BE2C (cell line): ENCODE measurements around the gene ADORA2B.

Experiments
- DNase-seq: peaks from one replicate; pipeline ENCODE4 v3.0.0-alpha.2; 2020
- H3K27me3 ChIP-seq: fragments of 250-450 bp; sonication (Bioruptor Pico); 2 replicates; pipeline ENCODE4 v1.5.1; 2020; ENCODE audit warnings: mild to moderate bottlenecking
- H3K36me3 ChIP-seq: fragments of 250-450 bp; sonication (Bioruptor Pico); 2 replicates; pipeline ENCODE4 v1.5.1; 2020; ENCODE audit warnings: mild to moderate bottlenecking
- H3K4me1 ChIP-seq: fragments of 250-450 bp; sonication (Bioruptor Pico); 2 replicates; pipeline ENCODE4 v1.5.1; 2020
- H3K4me3 ChIP-seq: 2 replicates; pipeline ENCODE4 v1.5.1; 2011; ENCODE audit warnings: low read depth, low read length
- H3K9me3 ChIP-seq: fragments of 250-450 bp; sonication (Bioruptor Pico); 2 replicates; pipeline ENCODE4 v1.5.1; 2020
- TF ChIP-seq, protein P1 (sequence below): IDR thresholded peaks from 2 replicates; pipeline ENCODE4 v1.5.1; 2012; ENCODE audit warnings: mild to moderate bottlenecking, low read depth, low read length

ADORA2B gene

DNA sequence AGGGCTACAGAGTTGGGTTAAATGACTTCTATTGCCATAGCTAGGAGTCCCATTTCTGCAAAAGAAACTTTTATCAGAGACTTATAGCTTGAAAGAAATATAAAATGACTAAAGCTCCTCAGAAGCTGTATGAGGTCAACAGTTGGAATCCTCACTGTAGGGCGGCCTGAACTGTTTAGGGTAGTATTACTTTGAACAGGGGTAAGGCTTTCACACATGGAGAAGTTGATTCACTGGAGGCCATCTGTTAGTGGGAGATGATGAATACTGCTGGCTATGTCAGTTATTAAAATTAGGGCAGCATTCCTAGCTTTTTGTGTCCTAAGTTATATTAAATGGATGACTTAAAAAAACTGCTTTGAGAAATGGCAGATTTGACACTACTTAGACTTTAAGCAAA, 60.7 kb downstream of the ADORA2B start:
- Histone ChIP-seq H3K36me3 (peaks cover 52% of the 10 kb centered on the region), H3K9me3 (no peaks in the 10 kb centered on the region), H3K4me1 (no peaks in the 10 kb centered on the region), H3K4me3 (no peak overlapping the region), H3K27me3 (no peaks in the 10 kb centered on the region)
- TF ChIP-seq, protein P1, sequence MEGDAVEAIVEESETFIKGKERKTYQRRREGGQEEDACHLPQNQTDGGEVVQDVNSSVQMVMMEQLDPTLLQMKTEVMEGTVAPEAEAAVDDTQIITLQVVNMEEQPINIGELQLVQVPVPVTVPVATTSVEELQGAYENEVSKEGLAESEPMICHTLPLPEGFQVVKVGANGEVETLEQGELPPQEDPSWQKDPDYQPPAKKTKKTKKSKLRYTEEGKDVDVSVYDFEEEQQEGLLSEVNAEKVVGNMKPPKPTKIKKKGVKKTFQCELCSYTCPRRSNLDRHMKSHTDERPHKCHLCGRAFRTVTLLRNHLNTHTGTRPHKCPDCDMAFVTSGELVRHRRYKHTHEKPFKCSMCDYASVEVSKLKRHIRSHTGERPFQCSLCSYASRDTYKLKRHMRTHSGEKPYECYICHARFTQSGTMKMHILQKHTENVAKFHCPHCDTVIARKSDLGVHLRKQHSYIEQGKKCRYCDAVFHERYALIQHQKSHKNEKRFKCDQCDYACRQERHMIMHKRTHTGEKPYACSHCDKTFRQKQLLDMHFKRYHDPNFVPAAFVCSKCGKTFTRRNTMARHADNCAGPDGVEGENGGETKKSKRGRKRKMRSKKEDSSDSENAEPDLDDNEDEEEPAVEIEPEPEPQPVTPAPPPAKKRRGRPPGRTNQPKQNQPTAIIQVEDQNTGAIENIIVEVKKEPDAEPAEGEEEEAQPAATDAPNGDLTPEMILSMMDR = no peak
- DNase-seq = no peak

- no peaks in the 10 kb centered on the region for H3K27me3 ChIP-seq
- H3K9me3 ChIP-seq = no peaks in the 10 kb centered on the region
- peaks cover 41% of the 10 kb centered on the region for H3K36me3 ChIP-seq
- peak; percentile 6 for DNase-seq
- TF ChIP-seq, protein P1 = no peak
- H3K4me1 ChIP-seq = no peaks in the 10 kb centered on the region
- no peak overlapping the region for H3K4me3 ChIP-seq
Observed at GRCh38 chr17:16007439-16007838, 62.5 kb downstream of the ADORA2B start.

DNA sequence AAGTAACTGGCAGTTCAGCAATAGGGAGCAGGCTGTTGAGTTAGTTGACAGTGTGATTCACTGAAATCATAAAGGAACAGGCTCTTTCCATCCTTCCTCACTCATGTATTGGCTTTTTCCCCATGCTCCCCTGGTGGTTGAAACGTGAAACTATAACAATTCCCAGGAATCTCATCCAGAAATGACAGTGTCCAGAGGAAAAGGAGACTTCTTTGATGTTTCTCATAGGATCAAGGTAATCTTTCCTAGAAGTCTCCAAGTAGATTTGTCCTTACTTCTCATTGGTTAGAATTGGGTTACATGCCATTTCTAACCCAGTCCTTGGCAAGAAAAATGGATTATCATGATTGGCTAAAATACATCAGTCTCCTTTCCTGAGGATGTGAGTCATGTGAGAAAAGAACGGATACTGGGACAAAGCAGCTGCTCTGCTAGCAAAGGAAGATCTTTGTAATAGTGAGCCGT, 69.0 kb downstream of the ADORA2B start:
- DNase-seq = peak; percentile 16
- no peak overlapping the region for H3K4me3 ChIP-seq
- H3K36me3 ChIP-seq = peaks cover 9% of the 10 kb centered on the region; the same call in 1 of the 2 replicates
- TF ChIP-seq, protein P1 = peak; percentile 62
- no peaks in the 10 kb centered on the region for H3K27me3 ChIP-seq
- peaks cover 2% of the 10 kb centered on the region; the same call in 1 of the 2 replicates for H3K4me1 ChIP-seq
- no peaks in the 10 kb centered on the region for H3K9me3 ChIP-seq

DNA sequence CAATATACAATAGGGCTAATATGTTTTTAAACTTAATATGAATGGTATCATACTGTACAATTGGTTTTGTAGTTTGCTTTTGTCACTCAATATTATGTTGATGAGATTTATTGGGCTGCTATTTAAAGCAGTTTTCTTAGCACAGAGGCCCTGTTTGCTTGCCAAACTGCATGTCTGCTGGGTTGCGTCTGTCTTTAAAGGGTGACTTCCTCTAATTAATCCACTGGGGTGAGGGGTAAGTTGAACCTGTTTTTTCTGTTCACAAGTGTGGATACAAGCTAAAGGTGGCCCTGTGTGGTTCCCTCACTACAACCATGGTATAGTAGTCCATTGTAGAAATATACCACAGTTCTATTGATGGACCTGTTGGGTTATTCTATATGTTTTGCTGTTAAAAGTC, 74.4 kb downstream of the ADORA2B start:
- TF ChIP-seq, protein P1 = no peak
- Histone ChIP-seq H3K36me3 (peaks cover 3% of the 10 kb centered on the region; the same call in 1 of the 2 replicates), H3K27me3 (no peaks in the 10 kb centered on the region), H3K4me3 (no peak overlapping the region), H3K4me1 (no peaks in the 10 kb centered on the region), H3K9me3 (no peaks in the 10 kb centered on the region)
- no peak for DNase-seq

- H3K4me1 ChIP-seq = no peaks in the 10 kb centered on the region
- no peak for DNase-seq
- H3K36me3 ChIP-seq = peaks cover 32% of the 10 kb centered on the region
- H3K4me3 ChIP-seq = no peak overlapping the region
- no peaks in the 10 kb centered on the region for H3K27me3 ChIP-seq
- no peaks in the 10 kb centered on the region for H3K9me3 ChIP-seq
- TF ChIP-seq, protein P1 = no peak
Observed at GRCh38 chr17:16023881-16024280, 79.0 kb downstream of the ADORA2B start.

- no peak for DNase-seq
Observed at GRCh38 chr17:16025202-16025601, 80.3 kb downstream of the ADORA2B start.

More at GRCh38 chr17:16025202-16025601, 80.3 kb downstream of the ADORA2B start:
- Histone ChIP-seq H3K4me1 (no peaks in the 10 kb centered on the region), H3K4me3 (no peak overlapping the region), H3K9me3 (no peaks in the 10 kb centered on the region), H3K27me3 (no peaks in the 10 kb centered on the region), H3K36me3 (peaks cover 40% of the 10 kb centered on the region)
- TF ChIP-seq, protein P1 = no peak
